Ammon's horn (tissue), 1 donor: ENCODE results near the gene RIPK3.

Experiments
- DNase-seq: peaks from one replicate; pipeline ENCODE4 v3.0.0-alpha.2; 2016; ENCODE audit warnings: low spot score

The RIPK3 gene

DNA sequence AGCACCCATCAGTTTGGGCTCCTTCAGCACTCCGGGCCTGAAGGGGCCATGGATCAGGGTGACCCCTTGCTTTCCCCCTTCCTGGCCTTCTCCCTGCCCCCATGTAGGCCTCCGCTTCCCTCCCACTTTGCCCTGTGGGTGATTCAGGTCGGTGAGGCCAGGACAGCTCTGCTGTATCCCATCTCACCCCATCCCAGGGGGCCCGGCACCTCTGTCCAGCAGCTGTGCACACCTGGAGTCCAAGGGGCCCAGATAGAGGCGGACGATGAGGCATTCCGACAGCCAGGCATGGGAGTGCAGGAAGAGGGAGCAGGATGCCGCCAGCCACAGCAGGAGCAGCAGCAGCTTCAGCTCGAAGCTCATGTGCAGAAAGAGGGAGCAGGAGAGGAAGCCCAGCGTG, 17.1 kb downstream of the RIPK3 start:
- DNase-seq, result no peak

DNA sequence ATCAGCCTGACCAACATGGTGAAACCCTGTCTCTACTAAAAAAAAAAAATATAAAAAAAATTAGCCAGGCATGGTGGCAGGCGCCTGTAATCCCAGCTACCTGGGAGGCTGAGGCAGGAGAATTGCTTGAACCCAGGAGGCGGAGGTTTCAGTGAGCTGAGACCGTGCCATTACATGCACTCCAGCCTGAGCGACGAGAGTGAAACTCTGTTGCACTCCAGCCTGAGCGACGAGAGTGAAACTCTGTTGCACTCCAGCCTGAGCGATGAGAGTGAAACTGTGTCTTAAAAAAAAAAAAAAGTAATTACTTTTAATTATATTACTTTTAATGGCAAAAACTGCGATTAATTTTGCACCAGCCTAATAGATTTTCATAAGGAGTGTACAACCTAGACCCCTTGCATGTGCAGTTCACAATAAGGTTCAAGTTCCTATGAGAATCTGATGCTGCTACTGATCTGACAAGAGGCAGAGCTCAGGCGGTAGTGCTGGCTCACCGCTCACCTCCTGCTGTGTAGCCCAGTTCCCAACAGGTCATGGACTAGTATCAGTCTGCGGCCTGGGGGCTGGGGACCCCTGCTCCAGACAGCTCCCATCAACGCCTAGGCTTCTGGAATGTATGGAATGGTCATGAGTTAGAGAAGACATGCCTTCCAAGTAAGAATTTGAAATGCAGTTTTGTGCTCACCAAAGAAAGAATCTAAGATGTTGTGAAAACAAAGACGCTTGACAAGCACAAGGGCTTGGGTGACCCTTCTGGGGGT, 18.4 kb downstream of the RIPK3 start:
- no peak for DNase-seq

DNA sequence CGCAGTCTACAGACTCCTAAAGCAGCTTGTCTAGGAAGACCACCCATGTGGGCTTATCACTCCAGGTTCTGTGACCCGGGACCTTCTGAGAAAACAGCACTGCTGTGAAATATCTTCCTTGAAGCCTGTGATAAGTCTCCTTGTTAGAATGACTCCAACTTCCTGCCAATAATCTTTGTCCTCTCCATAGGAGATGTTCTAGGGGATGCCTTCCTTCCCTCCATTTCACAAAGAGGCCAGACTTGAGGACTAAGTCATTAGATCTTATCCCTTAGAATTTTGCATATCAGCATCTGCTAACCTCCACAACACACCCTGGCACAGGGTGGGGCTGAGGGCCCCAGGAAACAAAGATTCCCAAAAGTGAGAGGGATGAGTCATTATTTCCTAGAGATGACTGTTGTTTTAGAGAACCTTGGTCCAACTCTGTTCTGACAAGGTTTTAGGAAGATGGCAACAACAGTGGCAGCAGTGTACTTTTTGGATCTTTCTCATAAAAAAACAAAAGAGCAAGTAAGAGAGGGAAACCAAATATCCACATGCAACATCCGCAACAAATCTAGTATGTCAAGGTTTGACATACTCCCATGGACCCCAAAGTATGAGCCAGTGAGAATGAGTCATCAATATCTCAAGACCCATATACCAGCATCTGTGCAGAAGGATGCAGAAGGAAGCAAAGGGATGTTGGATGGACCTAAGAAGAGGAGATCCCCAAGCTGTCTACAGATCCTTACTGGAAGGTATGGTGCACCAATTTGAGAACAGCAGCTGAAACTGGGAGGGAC, 22.5 kb downstream of the RIPK3 start:
- DNase-seq, result no peak

GRCh38 chr14:24316597-24316950, 23.2 kb downstream of the RIPK3 start:
- no peak for DNase-seq

DNA sequence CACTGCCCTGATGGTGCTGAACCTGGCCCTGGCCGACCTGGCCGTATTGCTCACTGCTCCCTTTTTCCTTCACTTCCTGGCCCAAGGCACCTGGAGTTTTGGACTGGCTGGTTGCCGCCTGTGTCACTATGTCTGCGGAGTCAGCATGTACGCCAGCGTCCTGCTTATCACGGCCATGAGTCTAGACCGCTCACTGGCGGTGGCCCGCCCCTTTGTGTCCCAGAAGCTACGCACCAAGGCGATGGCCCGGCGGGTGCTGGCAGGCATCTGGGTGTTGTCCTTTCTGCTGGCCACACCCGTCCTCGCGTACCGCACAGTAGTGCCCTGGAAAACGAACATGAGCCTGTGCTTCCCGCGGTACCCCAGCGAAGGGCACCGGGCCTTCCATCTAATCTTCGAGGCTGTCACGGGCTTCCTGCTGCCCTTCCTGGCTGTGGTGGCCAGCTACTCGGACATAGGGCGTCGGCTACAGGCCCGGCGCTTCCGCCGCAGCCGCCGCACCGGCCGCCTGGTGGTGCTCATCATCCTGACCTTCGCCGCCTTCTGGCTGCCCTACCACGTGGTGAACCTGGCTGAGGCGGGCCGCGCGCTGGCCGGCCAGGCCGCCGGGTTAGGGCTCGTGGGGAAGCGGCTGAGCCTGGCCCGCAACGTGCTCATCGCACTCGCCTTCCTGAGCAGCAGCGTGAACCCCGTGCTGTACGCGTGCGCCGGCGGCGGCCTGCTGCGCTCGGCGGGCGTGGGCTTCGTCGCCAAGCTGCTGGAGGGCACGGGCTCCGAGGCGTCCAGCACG, 23.8 kb downstream of the RIPK3 start:
- DNase-seq, result no peak

GRCh38 chr14:24315243-24315806, 24.5 kb downstream of the RIPK3 start:
- no peak for DNase-seq

DNA sequence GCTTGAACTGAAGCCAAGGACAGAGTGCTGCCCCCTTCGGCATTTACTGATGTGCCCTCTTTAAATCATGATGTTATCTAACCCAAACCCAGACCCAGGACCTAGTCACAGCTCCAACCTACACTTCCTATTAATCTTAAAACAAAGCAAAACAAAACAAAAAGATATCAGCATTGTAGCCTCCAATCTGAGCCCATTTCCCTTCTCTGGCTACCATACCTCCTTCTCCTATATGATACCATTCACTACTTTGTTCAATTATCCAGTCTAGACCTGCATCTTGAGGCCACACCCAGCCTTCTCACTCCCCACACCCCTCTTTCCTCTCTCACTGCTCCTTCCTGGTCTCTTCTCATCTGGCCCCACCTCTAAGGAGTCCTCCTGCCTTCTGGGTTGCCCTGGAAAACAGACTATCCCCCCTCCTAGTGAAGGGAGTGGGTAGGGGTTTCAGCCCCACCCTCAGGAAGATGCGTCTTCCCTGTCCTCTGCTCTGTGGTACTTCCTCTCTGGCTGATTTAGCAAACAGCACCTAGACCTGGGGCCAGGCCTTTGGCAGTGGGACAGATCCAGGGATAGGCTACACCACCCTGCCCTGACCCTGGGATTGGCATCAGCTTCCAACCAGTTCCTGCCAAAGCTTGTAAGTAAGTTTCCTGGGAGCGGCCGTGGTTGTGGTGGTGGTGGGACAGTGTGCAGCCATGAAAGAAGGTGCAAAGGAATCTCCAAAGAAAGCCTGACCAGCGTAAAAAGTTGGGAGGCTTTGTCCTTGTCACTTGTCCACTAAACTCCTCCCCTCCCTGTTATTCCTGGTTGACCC, 25.2 kb downstream of the RIPK3 start:
- DNase-seq, result no peak

DNA sequence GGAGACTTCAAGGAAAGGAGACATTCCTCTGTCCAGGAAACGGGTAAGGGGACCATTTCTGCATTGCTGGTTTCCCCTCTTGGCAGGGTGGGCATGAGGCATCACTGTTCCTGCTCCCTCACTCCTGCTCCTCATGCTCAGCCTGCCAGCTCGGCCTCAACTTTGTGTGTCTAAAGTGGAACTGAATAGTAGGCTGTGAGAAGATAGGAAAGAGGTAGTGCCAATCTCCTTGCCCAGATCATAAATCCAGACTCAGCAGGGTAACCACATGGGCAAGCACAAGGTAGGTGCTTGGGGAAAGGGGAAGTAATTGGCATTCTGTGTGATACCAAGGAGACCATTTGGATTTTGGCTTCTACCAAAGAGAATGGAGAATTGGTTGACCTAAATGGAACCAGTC, 25.9 kb downstream of the RIPK3 start:
- DNase-seq, result no peak

- DNase-seq, result peak; percentile 65
Observed at GRCh38 chr14:24312736-24313507, 26.9 kb downstream of the RIPK3 start.

GRCh38 chr14:24311837-24312615, 27.8 kb downstream of the RIPK3 start:
- DNase-seq, result no peak

GRCh38 chr14:24310646-24311604, 28.9 kb downstream of the RIPK3 start, which contains the start of gene LTB4R:
Gene LTB4R (plus strand): TSS chr14:24311502. CDS start chr14:24315652, 4,150 bp downstream.
- peak; percentile 82 for DNase-seq

- no peak for DNase-seq
Observed at GRCh38 chr14:24310265-24310645, 29.5 kb downstream of the RIPK3 start.

DNA sequence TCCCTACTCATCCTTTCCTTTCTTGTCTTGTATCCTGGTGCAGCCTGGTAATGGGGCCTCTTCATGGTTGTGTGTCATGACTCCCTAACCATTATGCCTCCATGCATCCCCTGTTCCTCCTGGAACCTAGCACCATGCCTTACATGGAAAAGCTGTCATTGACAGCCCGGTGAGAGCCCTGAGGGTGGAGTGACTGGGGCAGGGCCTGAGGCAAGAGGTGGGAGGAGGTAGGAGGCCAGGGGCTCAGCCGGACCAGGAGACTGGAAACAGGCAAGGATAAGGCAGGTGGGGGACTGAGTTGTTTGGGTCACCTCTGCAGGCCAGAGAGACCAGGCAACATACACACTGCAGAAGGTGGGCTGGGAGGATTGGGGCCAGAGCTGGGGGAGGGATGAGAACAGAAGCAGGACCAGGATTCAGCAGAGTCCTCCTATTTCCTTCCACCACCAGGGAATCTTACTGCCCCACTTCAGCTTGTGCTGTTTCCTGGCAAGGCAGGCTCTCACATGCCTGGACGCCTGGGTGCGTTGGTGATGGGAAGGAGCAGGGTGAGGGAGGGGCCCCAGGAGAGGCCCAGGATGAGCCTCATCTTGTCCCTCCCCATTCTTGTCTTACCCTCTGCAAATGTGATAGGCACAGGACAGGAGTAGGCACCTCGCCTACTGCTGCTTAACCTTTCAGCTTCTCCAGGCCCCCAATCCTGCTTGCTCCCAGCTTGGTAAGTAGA, 30.1 kb downstream of the RIPK3 start, which contains the start of gene LTB4R2:
LTB4R2 (plus strand) TSS at position 603 of the 727 bp plus-strand sequence. CDS start 525 bp downstream, outside the sequence.
- no peak for DNase-seq

DNA sequence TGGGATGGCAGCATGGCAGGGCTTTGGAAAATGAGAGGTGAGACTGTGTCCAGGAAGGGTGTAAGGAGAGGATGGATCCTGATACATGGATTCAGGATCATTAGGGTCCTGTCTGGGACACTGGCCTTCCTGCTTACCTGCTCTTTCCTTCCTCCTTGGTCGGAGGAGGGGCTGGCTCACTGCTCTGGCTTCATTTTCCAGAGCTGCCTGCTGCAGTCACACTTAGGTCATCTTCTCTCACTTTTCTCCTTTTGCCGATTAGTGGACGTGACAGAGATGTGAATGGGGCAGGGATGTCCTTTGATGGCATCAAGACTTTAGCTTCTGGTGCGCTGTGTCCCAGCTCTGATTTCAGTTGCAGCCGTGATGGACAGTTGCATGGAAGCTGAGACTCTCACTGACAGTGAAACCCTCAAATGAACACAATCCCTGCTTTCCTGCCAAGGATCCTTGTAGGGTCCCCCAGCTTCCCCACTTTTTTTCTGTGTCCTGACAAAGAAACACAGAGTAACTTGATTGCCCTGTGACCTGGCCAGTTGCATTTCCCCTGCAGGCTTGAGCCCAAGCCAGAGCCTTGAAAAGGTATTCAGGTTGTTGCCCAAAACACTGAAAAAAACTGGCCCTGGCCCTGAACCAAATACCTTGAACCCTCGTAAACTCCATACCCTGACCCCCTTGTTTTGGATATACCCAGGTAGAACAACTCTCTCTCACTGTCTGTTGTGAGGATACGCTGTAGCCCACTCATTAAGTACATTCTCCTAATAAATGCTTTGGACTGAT, 31.3 kb downstream of the RIPK3 start:
- DNase-seq, result no peak

DNA sequence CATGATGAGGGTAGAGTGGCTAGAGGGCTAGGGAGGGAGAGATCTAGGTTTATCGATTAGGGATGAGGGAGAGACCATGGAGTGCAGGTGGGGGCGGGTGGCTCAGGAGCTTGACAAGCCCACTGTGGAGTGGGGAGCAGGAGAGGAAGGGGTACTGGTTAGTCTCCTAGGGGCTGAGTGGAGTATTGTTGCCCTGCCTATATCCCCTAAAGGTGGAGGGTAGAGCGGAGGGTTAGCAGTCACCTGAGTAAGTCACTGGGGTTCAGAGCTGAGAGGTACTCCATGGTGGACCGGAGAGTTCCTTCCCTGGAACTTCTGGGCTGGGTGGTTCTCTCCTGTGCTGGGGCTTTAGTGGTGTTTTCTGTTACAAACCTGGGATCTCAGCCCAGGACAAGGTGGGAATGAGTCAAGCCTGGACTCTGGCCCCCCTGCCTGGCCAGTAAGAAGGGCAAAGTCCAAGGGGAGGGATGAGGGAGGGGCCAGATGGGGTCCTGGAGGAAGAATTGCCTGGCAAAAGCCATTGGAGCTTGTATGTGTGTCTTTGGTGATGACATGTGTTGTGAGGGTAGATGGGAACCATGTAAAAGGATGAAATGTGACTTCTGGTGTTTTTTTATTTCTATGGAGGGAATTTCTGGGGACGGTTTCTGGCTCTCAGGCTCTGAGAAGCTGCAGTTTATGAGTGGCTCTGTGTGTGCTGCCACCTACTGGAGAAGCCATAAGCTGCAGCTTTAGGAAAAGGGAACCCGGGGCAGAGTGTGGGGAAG, 32.0 kb downstream of the RIPK3 start, which contains the start of gene CIDEB:
CIDEB (minus strand) TSS at position 403 of the 767 bp plus-strand sequence; CDS start at position 284, 119 bp downstream.
- peak; percentile 70 for DNase-seq

GRCh38 chr14:24307156-24307574, 32.6 kb downstream of the RIPK3 start:
- no peak for DNase-seq
